NCI-H345 treated with DMSO at 0.1 percent for 48 hours (cell line): ENCODE measurements around the gene MRAS.

Source experiments
- DNase-seq: peaks from one replicate; lab custom pipeline; 2025; ENCODE audit not compliant: unreplicated experiment; lab: John Stamatoyannopoulos, UW

Gene MRAS

GRCh38 chr3:138338811-138339210 is 9.6 kb upstream of the MRAS start:
- no peak for DNase-seq

DNA sequence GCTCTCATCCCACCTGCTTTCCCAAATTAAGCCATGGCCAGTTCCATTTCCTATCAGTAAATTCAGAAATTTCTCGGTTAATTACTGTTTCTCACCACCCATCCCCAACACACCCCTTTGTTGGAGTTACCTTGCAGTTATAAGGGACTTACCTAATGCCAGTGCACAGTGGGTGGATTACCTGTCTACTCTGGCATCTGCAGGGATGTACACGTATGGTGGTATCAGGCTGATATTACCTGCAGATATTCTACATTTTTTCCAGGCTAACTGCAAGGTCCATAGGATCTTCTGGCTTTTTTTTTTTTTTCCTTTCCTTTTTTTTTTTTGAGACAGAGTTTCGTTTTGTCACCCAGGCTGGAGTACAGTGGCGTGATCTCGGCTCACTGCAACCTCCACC is 7.9 kb upstream of the MRAS start:
- no peak for DNase-seq

DNA sequence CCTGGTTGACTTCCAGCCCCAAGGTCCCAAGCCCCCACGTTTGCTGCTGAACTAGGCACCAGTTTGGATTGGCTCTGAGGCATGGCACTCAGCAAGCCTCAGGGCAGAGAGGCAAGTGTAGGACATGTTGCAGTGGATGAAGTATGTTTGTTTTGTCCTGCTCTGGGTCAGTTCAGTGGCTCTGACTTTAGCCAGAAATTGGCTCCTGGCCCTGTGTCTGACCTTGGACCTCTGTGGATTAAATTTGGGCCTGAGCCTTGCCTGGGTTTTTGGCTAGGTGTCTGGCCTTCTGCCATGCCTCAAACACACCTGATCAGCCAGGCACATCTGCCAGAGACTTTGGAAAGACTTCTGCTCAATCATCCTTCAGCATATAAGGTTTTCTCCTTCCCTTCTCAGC is 3.6 kb upstream of the MRAS start:
- no peak for DNase-seq

- no peak for DNase-seq
Measured at GRCh38 chr3:138348754-138349739, 668 bp downstream of the MRAS start.

- DNase-seq: no peak
Measured at GRCh38 chr3:138349926-138350665, 1.7 kb downstream of the MRAS start.

- DNase-seq: no peak
Measured at GRCh38 chr3:138351151-138351550, 2.8 kb downstream of the MRAS start.

GRCh38 chr3:138351916-138352550 is 3.7 kb downstream of the MRAS start:
- DNase-seq: no peak

- no peak for DNase-seq
Measured at GRCh38 chr3:138354376-138354775, 6.0 kb downstream of the MRAS start.

GRCh38 chr3:138355071-138355470 is 6.7 kb downstream of the MRAS start:
- DNase-seq: no peak

DNA sequence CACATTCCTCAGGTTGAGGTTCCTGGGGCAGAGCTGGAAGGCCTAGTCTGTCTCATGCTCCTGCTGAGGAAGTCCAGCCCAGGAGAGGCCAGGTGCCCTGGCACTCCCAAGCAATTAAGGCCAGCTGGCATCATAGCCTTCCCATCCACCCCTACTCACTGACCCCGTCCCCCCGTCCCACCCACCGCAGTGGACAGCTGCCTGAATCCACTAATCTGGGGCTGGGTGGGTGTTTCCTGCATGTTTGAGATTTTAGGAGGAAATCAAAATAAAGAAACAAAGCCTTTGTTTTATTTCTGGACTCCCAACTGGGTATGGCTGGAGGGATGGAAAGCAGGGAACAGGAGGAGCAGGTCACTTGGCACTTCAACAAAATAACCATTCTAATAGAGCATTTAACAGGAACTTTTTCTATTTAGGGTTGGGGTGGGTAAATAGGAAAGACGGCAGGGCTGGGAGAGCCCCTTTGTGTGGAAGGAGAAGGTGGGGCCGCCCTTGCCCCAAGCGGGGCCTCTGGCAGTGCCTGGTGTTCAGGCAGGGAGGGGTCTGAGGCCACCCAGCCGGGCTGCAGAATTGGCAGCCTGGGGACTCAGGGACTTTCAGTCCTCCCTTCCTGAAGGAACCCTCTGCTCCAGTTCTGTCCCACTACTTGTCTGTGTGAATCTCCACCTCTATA is 8.5 kb downstream of the MRAS start:
- no peak for DNase-seq

- DNase-seq: no peak
Measured at GRCh38 chr3:138359148-138359918, 11.0 kb downstream of the MRAS start.

DNA sequence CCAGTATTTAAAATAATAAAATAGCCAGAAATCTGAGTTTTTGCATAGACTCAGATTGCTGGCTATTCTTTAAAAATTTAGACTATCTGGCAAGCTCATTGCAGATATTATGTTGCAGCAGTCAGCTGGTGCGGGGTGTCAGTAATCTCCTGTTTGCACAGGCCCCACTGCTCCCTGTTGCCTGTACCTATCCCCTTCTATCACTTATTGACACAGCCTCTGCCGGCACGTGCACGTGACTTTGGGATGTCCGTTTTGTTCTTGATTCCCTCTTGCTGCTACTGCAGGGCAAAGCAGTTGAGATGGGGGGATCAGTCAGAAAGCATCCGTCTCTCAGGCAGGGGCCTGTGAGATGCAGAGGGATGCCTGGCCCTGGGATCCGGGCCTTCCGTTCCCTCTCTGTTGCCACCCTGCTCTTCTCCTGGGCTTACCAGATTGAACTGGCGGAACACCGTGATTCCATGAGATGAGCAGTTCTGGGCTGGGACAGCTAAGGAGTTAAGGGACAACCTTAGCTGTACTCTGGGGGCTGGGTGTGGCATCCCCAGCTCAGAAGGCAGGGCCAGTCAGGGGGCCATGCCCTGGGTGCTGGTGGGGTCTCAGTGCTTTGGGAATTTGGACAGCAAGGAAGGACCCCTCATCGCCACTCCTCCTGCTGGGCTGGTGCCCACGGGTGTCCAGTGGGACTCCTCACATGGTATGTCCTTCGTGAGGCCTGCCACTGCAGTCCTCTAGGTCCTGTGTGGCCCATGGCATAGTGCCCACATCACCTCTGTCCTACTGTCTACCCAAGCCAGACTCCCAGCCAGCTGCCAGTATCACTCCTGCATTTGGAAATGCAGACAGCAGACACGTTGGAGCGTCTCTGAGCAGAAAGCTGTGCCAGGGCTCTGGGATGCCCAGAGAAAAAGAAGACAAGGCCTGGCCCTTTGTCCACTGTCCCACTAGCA is 11.8 kb downstream of the MRAS start:
- no peak for DNase-seq

GRCh38 chr3:138360869-138361525 is 12.6 kb downstream of the MRAS start:
- no peak for DNase-seq

DNA sequence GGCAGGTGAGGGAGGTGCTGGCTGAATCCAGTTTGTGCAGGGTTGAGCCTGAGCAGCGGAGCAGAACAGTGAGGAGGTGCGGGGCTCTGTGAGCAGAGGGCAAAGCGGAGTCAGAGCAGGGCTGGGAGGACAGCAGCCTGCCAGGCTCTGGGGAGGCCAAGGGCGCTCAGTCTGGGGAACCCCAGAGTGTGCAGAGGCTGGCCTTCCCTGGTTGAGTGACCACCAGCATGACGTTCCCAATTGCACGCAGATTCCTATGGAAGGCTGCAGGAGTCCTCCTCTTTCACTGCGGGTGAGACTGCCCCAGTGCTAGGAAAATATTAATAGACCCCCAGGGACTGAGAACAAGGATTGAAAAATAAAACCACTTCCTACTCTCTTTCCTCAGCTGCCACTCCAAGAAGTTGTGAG is 13.2 kb downstream of the MRAS start:
- no peak for DNase-seq

GRCh38 chr3:138362538-138362937 is 14.2 kb downstream of the MRAS start:
- no peak for DNase-seq

GRCh38 chr3:138363322-138363721 is 14.9 kb downstream of the MRAS start:
- no peak for DNase-seq

DNA sequence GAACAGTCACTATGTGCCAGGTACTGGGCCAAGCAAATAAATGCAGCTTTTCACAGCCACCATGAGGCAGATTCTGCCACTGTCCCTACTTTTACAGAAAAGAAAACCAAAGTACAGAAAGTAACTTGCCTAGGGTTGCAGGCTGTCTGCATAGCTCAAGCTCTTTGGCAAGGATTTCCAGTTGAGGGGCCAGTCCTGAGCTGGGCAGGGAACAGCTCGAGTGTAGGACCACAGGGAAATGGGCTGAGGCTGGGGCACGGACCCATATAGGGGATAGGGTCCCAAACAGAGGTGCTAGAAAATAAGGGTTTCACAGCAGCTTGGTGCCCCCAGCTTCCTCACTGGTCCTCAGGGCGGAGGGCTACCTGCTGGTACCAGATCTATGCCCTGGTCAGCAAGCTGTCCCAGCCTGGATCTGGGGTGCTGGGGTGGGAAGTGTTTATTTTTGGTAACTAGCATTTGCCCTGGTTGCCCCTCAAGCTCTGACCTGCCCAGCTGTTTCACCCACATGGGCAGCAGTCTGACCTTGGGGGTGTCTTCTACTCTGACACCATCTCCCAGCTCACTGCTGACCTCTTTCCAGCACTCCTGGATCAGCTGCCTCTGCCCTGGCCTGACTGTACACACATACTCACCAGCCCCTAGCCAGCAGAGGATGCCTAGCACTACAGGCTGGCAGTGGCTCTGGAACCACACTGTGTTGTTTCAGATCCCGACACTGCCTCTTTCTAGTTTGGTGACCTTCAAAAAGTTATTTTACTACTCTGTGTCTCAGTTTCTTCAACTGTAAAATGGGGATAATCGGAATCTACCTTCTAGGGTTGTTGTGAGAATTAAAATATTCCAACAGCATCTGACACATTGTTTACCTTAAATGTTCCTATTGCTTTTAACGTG is 16.2 kb downstream of the MRAS start:
- no peak for DNase-seq

- no peak for DNase-seq
Measured at GRCh38 chr3:138365253-138365555, 16.8 kb downstream of the MRAS start.
